Stimulated activated CD8-positive, alpha-beta memory T cell treated with anti-CD3 and anti-CD28 coated beads, Interleukin-4, amount 100 ng/mL, for 1 hour (primary cell): ENCODE measurements around the gene REXO1.

ENCODE experiments used
- DNase-seq, 2 donors: peaks; one replicate each; pipeline ENCODE4 v3.0.0-alpha.2; 2020; ENCODE audit warnings: low read depth in 2 of 2, low spot score in 1 of 2

REXO1 gene

DNA sequence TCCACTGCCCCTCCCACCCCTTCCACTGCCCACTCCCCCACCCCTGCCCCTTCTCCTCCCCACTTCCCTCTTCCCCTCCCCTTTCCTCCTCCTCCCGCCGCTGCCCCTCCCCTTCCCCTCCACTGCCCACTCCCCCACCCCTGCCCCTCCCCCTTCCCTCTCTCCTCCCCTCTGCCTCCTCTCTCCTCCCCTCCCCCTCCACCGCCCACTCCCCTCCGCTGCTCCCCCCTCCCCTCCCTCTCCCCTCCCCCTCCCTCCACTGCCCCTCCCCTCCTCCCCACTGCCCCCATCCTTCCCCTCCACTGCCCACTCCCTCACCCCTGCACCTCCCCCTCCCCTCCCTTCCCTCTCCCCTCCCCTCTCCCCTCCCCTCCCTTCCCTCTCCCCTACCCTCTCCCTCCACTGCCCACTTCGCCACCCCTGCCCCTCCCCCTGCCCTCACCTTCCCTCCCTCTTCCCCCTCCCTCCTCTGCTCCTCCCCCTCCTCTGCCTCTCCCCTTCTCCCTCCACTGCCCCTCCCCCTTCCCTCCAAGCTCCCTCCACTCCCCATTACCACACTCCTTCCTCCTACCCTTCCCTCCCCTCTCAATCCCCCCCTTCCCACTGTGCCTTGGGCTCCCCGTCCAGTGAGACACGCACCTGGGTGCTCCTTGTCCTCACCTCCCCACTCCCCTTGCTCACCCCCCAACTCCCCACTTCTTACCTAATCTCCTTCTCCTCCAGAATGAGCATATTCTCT lies 58.1 kb downstream of the REXO1 start:
- no peak for DNase-seq

DNA sequence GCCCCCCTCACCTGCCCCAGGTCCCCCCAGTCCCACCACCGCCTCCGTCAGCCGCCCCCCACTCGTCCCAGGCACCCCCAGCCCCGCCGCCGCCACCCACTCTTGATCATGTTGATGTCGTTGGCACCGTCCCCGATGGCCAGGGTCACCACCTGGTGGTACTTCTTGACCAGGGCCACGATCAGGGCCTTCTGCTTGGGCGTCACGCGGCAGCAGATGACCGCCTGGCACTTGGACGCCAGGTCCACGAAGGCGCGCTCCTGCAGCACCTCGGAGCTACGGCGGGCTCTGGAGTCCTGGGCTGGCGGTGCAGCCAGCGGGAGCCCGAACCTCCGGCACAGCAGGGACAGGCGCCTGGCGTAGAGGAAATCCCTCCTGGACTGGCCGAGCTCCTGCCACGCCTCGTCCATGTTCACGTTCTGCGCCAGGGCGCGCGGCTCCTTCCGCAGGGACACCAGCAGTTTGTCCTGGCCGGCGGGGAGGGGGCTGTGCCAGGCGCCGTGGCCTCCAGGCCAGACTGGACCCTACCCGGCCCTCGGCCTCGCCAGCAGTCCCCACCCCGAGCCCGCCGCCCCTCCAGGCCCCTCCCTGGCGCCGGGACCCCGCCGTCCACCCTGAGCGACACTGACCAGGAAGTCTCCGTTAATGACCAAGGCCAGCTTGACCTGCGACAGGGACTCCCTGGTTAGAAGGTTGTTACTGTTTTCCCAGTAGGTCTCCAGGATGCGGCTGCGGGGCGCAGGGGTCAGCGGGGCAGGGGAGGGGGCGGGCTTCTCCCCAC lies 58.8 kb downstream of the REXO1 start:
- DNase-seq, result no peak

DNA sequence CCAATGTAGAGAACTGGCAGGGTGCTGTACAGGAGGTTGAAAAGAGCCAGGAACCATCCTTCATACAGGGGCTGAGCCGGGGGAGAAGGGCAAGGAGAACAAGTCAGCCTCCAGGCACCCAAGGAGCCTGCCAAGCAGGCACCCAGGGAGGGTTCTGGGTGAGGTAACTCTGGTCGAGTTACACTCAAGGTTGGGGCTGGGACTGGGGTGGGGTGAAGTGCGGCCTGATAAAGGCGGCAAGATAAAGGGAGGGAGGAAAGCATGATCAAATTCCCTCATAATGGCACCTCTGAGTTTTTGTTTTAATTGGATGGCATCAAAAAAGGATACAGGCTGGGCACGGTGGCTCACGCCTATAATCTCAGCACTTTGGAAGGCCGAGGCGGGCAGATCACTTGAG lies 61.2 kb downstream of the REXO1 start:
- DNase-seq, result no peak

DNA sequence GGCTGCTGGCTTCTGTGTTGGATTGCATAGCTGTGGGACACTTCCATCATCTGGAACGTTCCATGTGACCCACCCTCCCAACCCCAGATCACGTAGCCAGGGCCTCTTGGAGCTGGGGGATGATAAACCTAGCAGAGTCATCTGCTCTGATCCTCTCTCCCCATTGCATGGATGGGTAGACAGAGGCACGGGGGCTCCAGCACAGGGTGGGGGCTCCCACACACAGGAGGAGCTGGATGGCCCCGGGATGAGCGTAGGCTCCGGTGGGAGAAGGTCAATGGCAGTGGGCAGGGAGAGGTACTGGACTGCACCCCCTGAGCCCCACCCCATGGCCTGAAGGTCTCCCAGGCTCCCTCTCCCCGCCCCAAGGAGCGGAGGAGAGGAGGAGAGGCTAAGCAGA lies 61.6 kb downstream of the REXO1 start:
- no peak for DNase-seq

DNA sequence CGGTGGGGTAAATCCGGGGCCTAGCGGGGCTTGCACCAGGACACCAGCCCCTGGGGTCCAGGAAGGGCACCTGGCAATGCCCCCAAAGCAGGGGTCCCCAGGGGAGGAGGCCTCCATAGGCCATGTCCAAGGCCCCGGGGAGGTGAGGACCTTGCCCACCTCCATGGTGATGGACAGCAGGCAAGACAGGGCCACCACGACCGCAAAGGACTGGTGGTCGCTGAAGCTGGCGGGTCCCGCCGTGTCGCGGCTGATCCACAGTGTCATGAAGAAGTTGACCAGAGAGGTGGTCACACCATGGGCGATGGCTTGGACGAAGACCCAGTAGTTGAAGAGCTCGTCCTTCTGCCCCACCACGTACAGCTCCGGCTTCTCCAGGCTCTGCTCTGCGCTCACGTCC lies 63.0 kb downstream of the REXO1 start:
- no peak for DNase-seq

DNA sequence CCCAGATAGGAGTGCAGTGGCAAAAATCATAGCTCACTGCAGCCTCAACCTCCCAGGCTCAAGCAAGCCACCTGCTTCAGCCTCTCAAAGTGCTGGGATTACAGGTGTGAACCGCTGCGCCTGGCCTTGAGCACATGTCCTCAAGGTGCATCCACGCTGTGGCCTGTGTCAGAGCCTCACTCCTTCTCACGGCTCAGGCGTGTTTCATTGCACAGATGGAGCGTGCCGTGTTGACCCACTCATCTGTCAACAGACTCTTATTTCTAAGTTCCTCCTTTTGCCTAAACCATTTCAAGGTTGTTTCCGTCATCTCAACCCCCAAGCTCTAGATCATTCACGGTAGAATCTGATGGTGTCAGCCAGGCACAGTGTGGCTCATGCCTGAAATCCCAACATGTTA lies 64.4 kb downstream of the REXO1 start:
- no peak for DNase-seq

DNA sequence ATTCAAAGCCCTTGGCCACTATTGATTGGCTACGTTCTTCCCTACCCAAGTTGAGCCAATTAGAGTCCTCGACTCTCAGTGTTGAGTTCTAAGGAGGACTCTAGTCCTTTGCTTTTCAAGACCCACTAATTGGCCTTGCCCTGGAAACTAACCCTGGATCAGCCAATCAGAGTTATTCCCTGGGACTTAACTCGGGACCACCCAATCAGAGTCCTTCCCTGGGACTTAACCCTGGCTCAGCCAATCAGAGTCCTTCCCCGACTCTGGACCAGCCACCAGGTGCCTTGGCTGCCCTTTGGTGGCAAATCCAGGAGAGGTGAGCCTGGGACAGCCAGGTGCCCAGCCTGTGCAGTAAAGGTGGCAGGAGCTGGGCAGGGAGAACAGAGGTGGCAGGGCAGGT lies 64.9 kb downstream of the REXO1 start:
- DNase-seq, result no peak

DNA sequence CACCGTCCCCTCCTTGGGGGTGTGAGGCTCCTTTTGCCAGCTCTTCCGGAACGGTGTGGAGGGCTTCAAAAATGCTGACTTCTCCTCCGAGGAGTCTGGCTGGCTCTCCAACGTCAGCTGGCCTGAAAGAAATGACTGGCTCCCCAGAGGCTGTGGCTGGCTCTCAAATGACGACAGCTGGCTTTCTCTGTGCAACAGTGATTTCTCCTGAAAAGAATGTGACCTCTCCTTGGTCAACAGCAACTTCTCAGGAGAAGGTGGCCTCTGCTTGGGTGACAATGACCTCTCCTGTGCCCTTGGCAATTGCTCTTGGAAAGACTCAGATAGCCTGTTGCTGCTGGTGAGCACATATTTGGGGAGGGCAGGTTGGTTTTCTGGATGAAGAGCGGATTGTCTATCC lies 65.8 kb downstream of the REXO1 start:
- no peak for DNase-seq

DNA sequence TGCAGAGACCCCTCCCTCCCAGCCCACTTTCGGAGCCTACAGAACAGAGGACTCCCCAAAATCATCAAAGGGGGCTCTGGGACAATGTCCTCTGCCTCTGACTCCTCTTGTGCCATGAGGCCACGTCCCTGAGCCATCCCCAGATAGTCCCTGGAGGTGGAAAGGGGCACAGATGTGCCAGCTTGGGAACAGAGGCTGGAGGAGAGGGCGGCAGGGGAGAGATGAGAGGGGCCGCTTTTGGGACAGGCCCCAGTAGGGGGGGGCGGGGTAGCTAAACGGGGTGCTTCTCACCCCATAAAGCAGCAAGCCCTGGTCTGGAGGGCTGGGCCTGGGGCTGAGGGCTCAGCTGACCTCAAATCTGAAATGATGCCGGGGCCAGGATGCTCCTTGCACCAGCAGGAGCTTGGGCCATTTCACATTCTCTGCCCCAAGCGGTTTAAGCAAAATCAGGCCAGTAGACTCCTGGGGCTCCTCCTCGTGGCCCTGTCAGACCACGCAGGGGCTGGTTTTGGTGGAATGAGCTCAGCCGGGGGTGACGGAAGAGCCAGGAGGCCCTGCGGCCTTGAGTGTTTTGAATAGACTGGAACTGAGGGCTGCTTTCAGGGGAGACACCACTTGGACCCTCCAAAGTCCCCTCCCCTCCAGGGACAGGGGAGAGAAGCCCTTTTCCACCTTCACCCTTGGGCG lies 67.9 kb downstream of the REXO1 start:
- no peak for DNase-seq

DNA sequence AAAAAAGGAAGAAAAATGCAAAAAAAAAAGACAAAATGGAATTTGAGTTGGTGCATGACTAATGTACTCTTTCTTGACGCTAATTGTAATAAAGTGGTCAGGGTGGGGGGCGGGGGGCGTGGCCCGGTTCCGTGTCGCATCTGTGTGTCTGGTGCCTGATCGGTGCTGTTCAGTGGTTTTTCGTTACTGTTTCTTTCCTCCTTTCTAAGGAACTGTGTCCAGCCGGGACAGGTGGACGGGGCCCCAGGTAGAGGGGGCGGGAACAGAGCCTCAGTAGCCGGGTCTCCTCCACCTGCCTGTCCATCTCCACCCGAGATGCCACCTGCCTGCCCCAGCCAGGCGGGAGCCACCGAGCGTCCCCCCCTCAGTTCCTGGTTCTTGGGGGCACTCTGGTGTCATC lies 68.7 kb downstream of the REXO1 start:
- DNase-seq, result no peak

DNA sequence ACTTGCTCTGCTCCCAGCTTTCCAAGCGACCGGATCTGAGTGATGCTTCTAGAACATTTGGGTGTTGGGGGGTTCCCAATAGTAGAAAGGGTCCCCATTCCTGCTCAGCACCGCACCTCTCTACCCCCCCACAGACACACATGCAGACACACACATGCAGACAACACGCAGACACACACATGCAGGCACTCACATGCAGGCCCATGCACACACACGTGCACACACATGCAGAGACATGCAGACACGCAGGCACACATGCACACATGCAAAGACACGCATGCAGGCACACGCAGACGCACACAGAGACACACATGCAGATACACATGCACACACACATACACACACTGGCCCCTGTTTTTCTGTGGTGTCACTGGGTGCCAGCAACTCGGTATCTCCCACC lies 71.1 kb downstream of the REXO1 start:
- no peak for DNase-seq

DNA sequence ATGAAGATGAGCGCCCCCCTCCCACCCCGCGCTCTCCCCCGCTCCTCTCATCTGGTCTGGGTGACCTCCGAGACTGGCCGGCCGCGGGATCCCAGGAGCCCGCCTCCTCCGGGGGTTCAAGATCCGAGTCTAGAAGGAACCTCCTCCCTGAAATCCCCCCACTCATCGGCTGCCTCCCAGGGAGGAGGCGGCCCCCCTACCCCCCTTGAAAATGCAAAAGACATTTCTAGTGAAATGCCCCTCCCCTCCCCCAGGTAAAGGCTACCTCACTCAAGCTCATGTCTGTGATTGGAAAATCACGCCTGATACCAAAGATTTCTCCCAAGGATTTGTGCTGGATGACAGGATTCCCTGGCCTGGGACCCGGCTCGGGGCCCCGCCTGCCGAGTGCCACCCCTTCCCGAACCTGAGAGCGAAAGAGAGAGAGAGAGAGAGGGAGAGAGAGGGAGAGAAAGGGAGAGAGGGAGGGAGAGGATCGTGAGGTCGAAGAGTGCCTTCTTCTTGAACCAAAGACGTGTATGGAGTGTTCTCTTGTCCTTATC lies 71.6 kb downstream of the REXO1 start:
- no peak for DNase-seq

DNA sequence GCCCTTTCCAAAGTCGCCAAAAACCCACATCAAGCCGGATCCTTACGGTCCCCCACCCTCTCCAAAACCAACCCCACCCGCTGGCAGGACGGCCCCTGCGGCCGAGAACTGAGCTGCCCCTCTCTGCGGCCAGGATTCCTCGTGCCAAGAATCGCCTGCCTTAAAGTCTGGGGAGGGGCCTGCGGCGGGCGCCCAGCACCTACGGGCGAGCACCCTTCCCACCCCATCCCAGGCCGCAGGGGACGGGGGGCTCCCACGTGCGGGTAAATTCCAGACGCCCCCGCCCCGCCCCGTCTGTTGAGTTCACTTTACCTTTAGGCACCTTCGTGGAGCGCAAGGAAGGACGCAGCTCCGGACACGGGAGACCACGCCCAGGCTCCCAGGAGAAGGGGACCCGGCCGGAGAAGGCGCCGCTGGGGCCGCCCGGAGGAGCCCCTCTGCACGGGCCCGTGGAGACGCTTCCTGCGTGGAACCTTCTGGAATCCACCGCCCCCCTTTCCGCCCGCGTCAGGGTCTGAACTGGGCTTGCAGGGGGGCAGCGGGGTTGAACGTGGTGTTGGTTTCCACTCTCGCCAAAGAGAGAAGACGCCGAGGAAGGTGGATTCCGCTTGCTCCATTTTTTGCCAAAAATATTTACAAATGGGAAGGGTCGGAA lies 72.2 kb downstream of the REXO1 start:
- no peak for DNase-seq

DNA sequence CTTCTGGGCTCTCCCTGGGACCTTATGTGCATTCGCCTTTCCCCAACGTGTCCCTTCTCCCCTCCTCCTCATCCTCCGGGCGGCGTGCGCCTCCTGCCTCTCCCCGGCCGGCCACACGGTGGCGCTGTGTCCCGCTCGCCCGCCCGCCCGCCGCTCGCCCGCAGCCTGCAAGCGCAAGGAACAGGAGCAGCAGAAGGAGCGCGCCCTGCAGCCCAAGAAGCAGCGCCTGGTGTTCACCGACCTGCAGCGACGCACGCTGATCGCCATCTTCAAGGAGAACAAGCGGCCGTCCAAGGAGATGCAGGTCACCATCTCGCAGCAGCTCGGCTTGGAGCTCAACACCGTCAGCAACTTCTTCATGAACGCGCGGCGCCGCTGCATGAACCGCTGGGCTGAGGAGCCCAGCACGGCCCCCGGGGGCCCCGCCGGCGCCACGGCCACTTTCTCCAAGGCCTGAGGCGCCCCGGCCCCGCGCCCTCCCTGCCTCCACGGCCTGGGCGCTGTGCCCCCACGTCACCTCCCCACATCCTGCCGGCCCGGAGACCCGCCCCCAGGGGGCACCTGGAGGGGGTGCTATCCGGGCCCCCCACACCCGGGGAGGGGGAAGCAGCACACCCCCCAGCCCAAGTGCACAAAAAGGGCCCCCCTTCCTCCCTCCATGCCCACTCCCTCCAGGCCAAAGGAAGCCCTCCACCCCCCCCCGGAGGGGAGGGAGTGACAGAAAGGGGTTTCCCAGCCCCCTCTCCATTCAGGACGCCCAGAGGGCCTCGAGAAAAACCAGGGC lies 73.1 kb downstream of the REXO1 start:
- no peak for DNase-seq

DNA sequence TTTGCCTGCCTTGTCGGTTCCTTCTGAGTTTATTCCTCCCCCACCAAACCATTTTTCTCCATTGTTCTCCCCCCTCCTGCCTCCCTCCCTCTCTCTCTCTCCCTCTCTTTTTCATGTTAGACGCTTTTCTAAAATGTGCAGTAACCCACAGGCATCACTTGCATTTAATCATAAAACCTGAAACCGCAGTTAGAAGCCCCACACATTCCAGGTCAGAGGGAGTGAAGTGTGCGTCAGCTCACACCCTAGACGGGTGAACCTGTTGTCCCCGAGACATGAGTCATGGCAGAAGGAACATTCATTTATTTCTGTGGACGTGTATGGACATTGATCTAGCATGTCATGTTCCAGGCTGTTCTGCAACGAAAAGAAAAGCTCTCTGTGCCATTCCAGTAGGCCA lies 75.1 kb downstream of the REXO1 start:
- no peak for DNase-seq

DNA sequence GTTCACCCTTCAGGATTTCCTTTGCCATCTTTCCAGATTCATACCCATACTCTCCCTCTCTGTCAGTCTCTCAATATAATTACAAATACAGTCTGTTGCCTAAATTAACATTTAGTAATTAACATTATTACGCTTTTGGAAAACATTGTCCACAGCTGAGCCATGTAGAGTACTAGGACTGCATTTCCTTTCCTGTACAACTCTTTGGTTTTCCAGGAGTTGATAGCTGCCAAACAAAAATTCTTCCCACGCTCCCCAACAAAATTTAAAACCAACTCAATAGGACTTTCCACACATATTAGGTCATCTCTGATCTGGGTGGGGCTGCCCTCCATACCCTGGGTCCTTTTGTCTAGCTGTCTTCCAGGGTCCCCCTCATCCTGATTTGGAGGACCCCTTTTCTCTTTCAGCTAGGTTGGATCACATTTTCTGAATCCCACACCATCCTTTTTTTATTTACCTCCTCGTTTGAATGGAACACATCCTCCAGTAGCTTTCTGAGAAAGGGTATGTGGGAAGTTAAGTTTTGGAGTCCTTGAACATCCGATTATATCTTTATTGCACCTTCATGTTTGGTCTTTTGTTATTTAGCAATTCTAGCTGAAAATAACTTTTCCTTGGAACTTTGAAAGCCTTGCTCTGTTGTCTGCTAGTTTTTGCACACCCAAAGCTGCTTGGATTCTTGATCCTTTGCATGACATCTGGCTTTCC lies 77.3 kb downstream of the REXO1 start:
- DNase-seq, result no peak

DNA sequence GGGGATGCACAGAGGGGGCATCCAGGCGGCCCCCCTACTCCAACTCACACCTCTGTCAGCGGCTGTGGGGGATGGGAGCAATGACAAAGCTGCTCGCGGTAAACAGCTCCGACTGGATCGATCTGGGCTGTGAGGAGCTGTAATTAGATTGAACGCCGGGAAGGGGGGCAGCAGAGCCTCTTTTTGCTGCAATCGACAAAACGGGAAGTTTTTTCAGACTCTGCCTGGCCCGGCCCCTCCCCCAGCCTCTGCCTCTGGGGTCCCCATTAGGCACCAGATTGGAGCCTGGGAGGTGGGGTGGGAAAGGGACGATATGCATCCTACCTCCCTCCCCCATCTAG lies 78.7 kb downstream of the REXO1 start:
- DNase-seq, result no peak

DNA sequence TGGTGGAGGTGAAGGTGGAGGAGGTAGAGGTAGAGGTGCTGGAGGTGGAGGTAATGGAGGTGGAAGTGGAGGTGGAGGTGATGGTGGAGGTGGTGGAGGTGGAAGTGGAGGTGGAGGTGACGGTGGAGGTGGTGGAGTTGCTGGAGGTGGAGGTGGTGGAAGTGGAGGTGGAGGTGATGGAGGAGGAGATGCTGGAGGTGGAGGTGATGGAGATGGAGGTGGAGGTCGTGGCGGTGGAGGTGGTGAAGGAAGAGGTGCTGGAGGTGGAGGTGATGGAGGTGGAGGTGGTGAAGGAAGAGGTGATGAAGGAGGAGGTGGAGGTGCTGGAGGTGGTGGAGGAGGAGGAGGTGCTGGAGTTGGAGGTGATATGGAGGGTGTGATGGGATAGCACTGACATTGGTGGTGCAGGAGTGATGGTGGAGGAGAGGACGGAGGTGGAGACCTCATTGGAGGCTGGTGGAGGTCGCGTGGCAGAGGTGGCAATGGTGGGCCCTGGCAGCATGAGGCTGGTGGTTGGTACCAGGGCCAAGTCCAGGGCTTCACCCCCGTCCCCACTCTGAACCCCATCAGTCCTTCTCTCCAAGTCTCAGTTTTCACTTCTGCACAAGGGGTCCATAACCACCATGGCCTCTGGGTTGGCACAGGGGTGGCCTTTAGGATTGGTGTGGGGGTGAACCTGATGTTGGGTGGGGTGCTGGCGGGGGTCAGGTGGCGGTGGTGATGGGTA lies 79.2 kb downstream of the REXO1 start:
- DNase-seq, result no peak

DNA sequence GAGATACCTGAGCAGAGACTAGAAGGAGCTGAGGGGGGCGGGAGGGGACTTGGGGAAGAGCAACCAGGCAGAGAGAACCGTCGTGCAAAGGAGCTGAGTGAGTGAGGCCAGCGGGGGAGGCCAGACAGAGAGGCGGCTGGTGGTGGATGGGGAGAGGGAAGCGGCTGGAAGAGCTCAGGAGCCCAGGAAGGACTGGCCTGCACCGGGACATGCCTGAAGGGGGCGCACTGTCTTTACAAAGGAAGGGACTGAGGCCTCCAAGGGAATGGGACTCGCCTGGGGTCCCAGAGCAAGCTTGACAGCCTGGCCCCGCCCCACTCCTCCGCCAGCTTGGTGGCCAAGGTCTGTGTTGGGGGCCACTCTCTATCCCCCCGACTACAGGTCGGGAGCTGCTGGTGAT lies 80.0 kb downstream of the REXO1 start:
- no peak for DNase-seq
